GM19035 (cell line): Measurements from ENCODE around the gene GPI.

Experiments
- ATAC-seq: cut with Tn5 transposase; IDR thresholded peaks from one replicate; pipeline ENCODE4 v1.9.1; 2021; ENCODE audit not compliant: unreplicated experiment

The GPI gene

DNA sequence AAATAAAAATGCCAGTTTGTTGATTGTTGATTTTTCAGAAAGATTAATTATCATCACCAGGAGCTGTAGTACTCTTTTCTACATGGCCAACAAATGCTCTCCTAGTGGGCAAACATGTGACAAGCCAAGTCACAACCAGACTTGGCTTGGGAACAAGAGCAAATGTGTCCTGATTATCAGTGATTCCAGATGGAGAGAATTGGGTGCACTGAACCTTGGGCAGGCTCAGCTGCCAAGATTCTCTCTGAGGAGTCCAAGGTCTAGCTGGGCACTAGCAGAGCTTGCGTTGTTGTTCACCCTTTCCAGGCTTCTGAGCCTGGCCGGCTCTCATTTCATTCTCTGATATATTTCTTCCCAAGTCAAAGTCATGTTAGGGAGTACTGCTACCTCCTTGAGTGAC, 27.3 kb upstream of the GPI start:
- no peak for ATAC-seq

DNA sequence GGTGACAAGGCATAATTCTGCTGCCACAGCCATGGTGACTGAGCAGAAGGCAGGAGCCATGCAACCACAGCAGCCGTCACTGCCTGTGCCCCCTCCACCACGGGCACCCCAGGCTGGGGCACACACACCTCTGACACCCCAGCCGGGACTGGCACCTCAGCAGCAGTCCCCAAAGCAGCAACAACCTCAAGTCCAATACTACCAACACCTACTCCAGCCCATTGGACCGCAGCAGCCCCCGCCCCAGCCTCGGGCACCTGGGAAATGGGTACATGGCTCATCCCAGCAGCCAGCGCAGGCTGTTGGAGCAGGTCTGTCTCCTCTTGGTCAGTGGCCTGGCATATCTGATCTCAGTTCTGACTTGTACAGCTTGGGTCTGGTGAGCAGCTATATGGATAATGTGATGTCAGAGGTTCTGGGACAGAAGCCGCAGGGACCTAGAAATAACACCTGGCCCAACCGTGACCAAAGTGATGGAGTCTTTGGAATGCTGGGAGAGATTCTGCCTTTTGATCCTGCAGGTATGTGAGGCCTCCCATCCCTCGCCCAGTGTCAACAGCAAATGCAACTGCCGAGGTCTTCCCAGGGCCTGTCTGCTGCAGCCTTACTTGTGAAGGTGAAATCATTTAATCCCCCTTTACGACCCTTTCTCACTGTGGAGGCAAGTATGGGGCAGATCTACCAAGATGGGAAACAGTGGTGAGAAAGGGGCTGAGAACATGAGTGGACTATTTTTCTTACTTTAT, 22.9 kb upstream of the GPI start:
- no peak for ATAC-seq

DNA sequence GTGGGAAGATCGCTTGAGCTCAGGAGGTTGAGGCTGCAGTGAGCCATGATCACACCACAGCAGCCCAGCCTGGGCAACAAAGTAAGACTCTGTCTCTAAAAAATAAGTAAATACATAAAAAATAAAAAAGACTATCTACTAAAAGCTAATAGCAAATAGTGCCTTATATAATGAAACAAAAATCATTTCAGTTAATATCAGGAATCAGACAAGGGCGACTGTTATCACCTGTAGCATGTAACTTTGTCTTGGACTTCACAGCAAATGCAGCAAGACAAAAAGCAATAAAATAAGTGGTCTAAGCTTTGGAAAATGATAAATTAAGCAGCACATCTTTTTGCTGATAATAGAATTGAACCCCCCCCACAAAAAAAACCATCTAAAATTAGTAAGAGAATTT, 21.2 kb upstream of the GPI start:
- ATAC-seq: no peak

GRCh38 chr19:34345947-34346351, 19.0 kb upstream of the GPI start:
- no peak for ATAC-seq

GRCh38 chr19:34347561-34348165, 17.3 kb upstream of the GPI start:
- no peak for ATAC-seq

GRCh38 chr19:34348899-34349487, 16.0 kb upstream of the GPI start:
- ATAC-seq: no peak

DNA sequence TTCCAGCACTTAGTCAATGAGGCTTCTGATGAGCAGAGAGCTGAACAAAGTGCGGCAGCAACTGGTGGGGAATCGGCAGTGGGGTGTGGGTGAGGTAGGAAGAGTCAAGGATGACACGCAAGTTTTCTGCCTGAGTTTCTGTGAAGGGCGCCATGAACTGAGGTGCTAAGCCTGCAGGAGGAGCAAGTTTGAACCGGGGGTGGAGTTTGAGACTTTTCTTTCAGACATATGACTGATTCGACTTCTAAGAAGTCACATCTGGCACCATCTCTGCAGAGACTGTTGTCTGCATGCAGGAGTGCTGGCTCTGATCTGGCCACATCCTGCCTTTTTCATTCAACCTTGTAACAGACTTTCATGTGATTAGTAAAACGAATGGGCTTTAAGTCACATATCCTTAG, 14.8 kb upstream of the GPI start:
- ATAC-seq: no peak

DNA sequence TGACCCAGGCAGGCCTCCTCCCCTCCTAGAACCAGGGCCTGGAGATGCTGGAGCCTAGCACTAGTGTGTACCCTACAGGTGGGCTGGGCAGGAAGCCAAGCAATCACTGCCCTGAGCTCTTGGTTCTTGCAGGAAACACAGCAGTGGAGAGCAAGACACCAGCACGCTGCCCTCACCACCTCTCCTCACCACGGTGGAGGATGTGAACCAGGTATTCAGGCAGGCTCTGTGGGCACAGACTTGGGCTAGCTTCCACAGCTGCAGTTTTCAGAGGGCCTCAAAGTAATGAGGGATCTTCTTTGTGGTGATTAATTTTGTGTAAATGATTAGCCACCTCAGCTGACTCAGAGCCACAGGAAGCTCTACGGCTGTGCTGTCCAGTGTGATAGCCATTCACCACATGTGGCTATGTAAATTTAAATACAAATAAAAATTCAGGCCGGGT, 13.6 kb upstream of the GPI start:
- ATAC-seq: no peak

DNA sequence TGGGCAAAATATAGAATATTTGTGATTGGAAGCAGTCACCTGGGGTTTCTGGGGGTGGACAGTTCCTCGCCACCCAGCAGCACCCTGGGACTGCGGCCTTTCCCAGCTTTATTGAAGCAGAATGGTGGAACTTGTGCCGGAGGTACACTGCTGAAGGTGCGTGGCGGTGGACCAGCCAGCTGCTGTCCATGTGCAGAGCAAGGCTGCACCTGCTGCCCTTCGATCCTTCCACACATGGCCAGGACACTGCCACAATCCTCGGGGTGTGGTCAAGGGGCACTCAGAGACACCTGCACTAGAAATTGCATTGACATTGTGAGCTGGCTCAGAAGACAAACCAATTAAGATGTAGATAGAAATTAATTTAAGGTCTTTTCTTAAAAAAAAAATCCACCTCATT, 11.4 kb upstream of the GPI start:
- no peak for ATAC-seq

DNA sequence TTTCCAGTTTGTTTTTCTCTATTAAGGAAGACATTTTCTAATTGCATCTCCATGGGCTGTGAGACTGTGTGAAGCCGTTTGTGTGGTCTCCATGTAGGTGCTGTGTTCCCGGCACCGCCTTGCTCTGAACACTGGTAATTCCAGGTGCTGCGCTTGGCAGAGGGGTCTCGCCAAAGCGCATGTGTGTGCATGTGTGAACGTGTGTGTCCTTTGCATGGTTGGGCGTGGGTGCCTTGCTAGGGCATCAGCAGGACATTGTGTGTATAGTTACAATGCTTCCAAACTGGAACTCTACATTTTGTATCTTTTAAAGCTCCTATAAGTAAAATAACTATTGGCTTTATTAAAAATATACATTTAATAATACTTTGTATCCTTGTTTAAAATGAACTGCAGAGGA, 9.8 kb upstream of the GPI start:
- no peak for ATAC-seq

DNA sequence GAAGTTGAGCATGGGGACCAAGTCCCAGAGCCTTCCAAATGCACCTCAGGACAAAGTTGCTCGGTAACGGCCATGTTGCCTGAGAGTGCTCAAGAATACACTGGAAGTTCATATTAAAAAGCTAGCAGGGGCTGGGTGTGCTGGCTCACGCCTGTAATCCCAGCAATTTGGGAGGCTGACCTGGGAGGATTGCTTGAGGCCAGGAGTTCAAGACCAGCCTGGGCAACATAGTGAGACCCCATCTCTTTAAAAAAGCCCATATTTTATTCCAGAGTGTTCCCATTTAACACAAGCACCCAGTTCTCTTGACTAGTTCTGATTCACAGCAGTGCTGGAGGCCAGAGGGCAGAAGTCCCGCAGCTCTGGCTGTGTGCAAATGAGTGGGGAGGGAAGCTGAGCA, 8.1 kb upstream of the GPI start:
- ATAC-seq: no peak

- no peak for ATAC-seq
Measured at GRCh38 chr19:34357431-34357830, 7.6 kb upstream of the GPI start.

GRCh38 chr19:34359140-34359953, 5.6 kb upstream of the GPI start:
- ATAC-seq: peak; percentile 89

GRCh38 chr19:34359954-34360315, 5.1 kb upstream of the GPI start:
- no peak for ATAC-seq

- ATAC-seq: no peak
Measured at GRCh38 chr19:34360354-34360909, 4.6 kb upstream of the GPI start.

GRCh38 chr19:34362679-34363069, 2.3 kb upstream of the GPI start:
- no peak for ATAC-seq

DNA sequence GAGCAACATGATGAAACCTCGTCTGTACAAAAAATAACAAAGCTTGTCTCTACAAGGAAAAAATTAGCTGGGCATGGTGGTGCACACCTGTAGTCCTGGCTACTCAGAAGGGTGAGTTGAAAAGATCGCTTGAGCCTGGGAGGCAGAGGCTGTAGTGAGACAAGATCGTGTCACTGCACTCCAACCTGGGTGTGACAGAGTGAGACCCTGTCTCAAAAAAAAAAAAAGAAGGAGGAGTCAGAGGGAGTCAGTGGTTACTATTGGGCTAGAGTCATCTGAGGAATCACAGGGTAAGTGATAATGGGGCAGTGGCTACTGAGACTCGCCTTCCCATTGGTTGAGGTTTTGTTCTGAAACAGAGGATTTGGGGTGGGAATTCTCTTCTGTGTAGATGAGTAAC, 1.9 kb upstream of the GPI start:
- no peak for ATAC-seq

DNA sequence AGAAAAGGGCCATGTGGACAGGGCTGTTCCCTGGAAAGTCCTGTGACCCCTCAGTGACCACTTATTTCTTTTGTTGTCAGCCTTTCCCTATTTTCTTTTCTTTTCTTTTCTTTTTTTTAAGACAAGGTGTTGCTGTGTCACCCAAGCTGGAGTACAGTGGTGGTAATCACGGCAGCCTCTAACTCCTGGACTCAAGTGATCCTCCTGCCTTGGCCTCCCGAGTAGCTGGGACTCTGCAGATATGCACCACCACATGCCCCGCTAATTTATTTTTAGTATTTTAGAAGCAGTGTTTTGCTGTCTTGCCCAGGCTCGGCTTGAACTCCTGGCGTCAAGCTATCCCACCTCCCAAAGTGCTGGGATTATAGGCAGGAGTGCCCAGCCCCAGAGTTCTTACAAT, 1.1 kb upstream of the GPI start:
- ATAC-seq: no peak

DNA sequence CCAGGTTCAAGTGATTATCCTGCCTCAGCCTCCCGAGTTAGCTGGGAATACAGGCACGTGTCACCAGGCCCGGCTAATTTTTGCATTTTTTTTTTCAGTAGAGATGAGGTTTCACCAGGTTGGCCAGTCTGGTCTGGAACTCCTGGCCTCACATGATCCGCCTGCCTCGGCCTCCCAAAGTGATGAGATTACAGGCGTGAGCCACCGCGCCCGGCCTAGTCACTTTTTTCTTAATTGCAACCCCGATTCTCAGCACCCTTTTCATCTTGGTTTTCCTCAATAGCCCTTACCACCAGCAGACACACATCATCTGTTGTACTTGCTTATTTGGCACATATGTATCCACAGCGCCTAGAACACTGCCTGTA, 550 bp upstream of the GPI start:
- ATAC-seq: no peak

DNA sequence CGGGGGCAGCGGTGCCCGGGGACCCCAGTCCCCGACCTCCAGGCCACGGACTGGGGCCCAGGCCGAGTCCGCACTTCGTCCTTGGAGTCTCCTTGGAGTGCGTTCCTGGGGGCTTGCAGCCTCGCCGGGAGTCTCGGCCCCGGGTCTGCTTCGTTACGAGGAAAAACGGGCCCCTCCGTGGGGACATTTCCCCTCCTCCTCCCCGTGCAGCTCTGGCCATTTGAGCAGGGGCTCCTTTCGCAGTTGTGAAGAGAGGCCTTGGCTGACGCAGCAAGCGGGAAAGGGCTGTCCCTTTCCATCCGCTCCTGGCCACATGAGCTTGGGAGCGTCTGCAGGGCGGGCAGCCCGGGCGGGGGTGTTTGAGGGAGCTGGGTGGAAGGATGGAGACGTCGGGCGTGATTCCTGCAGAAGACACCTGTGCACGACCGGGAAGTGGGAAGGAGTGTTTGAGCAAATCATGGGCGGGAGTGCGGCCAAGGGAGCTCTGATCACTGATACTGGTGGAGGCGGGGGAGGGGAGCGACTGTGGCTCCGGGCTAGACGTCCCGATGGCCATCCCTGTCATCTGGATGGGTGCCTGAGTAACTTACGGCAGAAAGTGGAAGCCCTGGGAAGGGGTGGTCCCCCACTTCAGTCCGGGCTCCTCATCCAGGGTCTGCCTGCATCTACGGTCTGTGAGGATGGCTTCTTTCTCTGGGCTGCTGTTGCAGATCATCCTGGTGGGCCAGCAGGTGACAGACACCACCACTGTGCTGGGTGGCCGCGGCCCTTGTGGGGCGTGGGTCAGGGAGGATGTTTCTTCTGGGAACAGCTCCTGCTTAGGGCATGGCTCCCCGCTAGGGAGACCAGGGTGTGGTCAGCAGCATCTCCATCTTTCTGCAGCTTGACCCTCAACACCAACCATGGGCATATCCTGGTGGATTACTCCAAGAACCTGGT, 736 bp downstream of the GPI start:
- ATAC-seq: peak; percentile 2
